ENCODE results near the gene ZNF276.

The ZNF276 gene

GRCh38 chr16:89729863-89730593 lies 8.7 kb downstream of the ZNF276 start:
- Histone ChIP-seq H4K8ac (ENCODE audit: low read depth, low read length) (no peak overlapping the region), H3K4me3 (ENCODE audit: low read length) (no peak overlapping the region), H2AK5ac (ENCODE audit: low read length) (no peak overlapping the region), H3K79me1 (ENCODE audit: low read length) (no peaks in the 10 kb centered on the region), H3K79me2 (ENCODE audit: control insufficient read depth, insufficient read depth, low read length) (no peaks in the 10 kb centered on the region), H3K56ac (ENCODE audit: low read length) (no peak overlapping the region), H2BK5ac (ENCODE audit: low read length) (no peak overlapping the region), H3K9ac (ENCODE audit: low read length) (no peak overlapping the region), H2BK15ac (replicated peaks; ENCODE audit: low read depth) (no peak overlapping the region), H3K27me3 (ENCODE audit: insufficient read depth, low read length, poor library complexity) (no peaks in the 10 kb centered on the region), H4K5ac (ENCODE audit: low read length) (no peak overlapping the region), H3K18ac (ENCODE audit: low read length) (no peak overlapping the region), H3K23ac (ENCODE audit: low read length) (no peak overlapping the region), H3K36me3 (ENCODE audit: control insufficient read depth, insufficient read depth, low read length) (peaks cover 2% of the 10 kb centered on the region), H3K4ac (ENCODE audit: low read depth, low read length) (no peak overlapping the region), H3K4me1 (ENCODE audit: control insufficient read depth, low read depth, low read length) (no peaks in the 10 kb centered on the region), H3K4me2 (ENCODE audit: low read length) (no peak overlapping the region), H2BK120ac (ENCODE audit: low read depth, low read length) (no peak overlapping the region), H3K27ac (ENCODE audit: low read depth, low read length) (no peak overlapping the region)
- DNase-seq: no peak
- no CpG with 5 or more reads among the region's 14 CpGs for WGBS (ENCODE audit: extremely low coverage, insufficient coverage, low lambda C conversion rate)

DNA sequence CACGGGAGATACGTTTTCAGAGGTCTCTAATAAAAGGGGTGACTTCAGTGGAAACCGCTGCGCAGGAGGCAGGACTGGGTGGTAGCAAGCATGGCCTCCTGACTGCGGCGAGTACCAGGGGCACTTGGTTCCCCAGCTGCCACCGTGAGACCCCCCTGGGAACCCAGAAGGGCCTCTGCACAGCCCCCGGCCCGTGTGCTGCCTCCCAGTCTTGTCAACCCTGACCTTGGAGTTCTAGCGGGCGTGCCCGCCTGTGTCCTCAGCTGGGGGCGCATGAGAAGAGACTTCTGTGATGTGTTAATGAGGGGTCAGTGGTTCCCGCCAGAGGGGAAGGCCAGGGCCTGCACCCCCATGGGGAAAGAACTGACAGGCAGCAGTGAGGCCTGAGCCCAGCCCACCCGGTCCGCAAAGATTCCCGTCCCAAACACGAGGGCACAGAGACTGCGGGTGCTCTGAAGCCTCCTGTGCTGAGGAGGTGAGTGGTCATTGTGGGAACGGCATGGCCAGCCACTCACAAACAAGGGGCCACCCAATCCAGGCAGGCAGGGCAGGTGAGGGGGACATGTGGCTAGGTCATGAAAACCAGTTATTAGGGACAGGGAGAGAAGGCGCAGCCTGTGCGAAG lies 9.4 kb downstream of the ZNF276 start:
- Histone ChIP-seq H3K4me3 (ENCODE audit: low read length) (no peak overlapping the region), H3K4me2 (ENCODE audit: low read length) (no peak overlapping the region), H3K9ac (ENCODE audit: low read length) (no peak overlapping the region), H3K27me3 (ENCODE audit: insufficient read depth, low read length, poor library complexity) (no peaks in the 10 kb centered on the region), H3K4ac (ENCODE audit: low read depth, low read length) (no peak overlapping the region), H3K56ac (ENCODE audit: low read length) (no peak overlapping the region), H2AK5ac (ENCODE audit: low read length) (no peak overlapping the region), H3K79me1 (ENCODE audit: low read length) (no peaks in the 10 kb centered on the region), H2BK15ac (replicated peaks; ENCODE audit: low read depth) (no peak overlapping the region), H2BK120ac (ENCODE audit: low read depth, low read length) (no peak overlapping the region), H2BK5ac (ENCODE audit: low read length) (no peak overlapping the region), H3K79me2 (ENCODE audit: control insufficient read depth, insufficient read depth, low read length) (no peaks in the 10 kb centered on the region), H3K4me1 (ENCODE audit: control insufficient read depth, low read depth, low read length) (no peaks in the 10 kb centered on the region), H4K5ac (ENCODE audit: low read length) (no peak overlapping the region), H4K8ac (ENCODE audit: low read depth, low read length) (no peak overlapping the region), H3K23ac (ENCODE audit: low read length) (no peak overlapping the region), H3K36me3 (ENCODE audit: control insufficient read depth, insufficient read depth, low read length) (peaks cover 2% of the 10 kb centered on the region), H3K18ac (ENCODE audit: low read length) (no peak overlapping the region), H3K27ac (ENCODE audit: low read depth, low read length) (no peak overlapping the region)
- no peak for DNase-seq
- WGBS (ENCODE audit: extremely low coverage, insufficient coverage, low lambda C conversion rate): no CpG with 5 or more reads among the region's 22 CpGs

DNA sequence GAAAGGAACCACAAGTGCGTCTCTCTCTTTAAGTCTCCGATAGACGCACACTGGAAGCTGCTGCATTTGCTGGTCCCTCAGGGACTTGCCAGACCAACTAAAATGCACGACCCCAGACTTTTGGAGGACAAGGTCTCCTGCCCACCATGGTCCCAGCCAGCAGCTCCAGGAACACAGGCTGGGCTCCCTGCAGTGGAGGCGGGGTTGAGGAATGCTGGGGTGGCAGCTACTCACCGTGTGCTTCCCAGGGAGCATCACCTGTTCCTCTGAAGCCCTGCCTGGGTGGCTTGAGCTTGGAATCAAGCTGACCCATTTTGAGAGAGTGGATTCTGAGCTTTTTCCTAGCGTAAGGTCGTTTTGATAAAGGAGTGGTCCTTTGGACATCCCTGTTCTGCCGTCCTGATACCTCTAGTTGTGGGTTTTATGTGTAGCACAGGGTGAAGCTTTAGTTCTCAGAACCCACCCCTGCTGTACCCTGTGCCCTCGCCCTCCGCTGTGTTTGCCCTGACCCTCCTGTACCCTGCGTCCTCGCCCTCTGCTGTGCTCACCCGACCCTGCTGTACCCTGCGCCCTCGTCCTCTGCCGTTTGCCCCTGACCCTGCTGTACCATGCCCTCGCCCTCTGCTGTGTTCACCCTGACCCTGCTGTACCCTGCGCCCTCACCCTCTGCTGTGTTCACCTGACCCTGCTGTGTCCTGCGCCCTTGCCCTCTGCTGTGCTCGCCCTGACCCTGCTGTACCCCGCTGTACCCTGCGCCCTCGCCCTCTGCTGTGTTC lies 11.0 kb downstream of the ZNF276 start:
- no CpG with 5 or more reads among the region's 24 CpGs for WGBS (ENCODE audit: extremely low coverage, insufficient coverage, low lambda C conversion rate)
- Histone ChIP-seq H3K56ac (ENCODE audit: low read length) (no peak overlapping the region), H2BK120ac (ENCODE audit: low read depth, low read length) (no peak overlapping the region), H3K79me2 (ENCODE audit: control insufficient read depth, insufficient read depth, low read length) (no peaks in the 10 kb centered on the region), H3K23ac (ENCODE audit: low read length) (no peak overlapping the region), H3K36me3 (ENCODE audit: control insufficient read depth, insufficient read depth, low read length) (peaks cover 6% of the 10 kb centered on the region), H3K27ac (ENCODE audit: low read depth, low read length) (no peak overlapping the region), H2BK15ac (replicated peaks; ENCODE audit: low read depth) (no peak overlapping the region), H3K9ac (ENCODE audit: low read length) (no peak overlapping the region), H2BK5ac (ENCODE audit: low read length) (no peak overlapping the region), H2AK5ac (ENCODE audit: low read length) (no peak overlapping the region), H3K18ac (ENCODE audit: low read length) (no peak overlapping the region), H4K8ac (ENCODE audit: low read depth, low read length) (no peak overlapping the region), H3K27me3 (ENCODE audit: insufficient read depth, low read length, poor library complexity) (no peaks in the 10 kb centered on the region), H3K4me1 (ENCODE audit: control insufficient read depth, low read depth, low read length) (no peaks in the 10 kb centered on the region), H3K4me3 (ENCODE audit: low read length) (no peak overlapping the region), H4K5ac (ENCODE audit: low read length) (no peak overlapping the region), H3K4me2 (ENCODE audit: low read length) (no peak overlapping the region), H3K4ac (ENCODE audit: low read depth, low read length) (no peak overlapping the region), H3K79me1 (ENCODE audit: low read length) (no peaks in the 10 kb centered on the region)
- no peak for DNase-seq

DNA sequence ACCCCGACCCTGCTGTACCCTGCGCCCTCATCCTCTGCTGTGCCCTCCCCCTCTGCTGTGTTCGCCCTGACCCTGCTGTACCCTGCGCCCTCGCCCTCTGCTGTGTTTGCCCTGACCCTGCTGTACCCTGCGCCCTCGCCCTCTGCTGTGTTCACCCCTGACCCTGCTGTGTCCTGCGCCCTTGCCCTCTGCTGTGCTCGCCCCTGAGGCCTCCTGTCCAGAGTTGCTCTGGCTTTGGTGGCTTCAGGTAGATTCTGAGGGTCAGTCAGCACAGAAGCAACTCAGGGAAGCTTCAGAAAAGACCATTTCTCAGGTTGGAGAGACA lies 11.5 kb downstream of the ZNF276 start:
- WGBS (ENCODE audit: extremely low coverage, insufficient coverage, low lambda C conversion rate): no CpG with 5 or more reads among the region's 9 CpGs
- no peak overlapping the region for H3K4me2 ChIP-seq (ENCODE audit: low read length)
- no peaks in the 10 kb centered on the region for H3K4me1 ChIP-seq (ENCODE audit: control insufficient read depth, low read depth, low read length)
- H3K27ac ChIP-seq (ENCODE audit: low read depth, low read length): no peak overlapping the region
- H3K4ac ChIP-seq (ENCODE audit: low read depth, low read length): no peak overlapping the region
- no peak overlapping the region for H3K23ac ChIP-seq (ENCODE audit: low read length)
- no peak overlapping the region for H3K4me3 ChIP-seq (ENCODE audit: low read length)
- no peak overlapping the region for H2BK120ac ChIP-seq (ENCODE audit: low read depth, low read length)
- H3K79me2 ChIP-seq (ENCODE audit: control insufficient read depth, insufficient read depth, low read length): no peaks in the 10 kb centered on the region
- H2AK5ac ChIP-seq (ENCODE audit: low read length): no peak overlapping the region
- no peak overlapping the region for H4K8ac ChIP-seq (ENCODE audit: low read depth, low read length)
- H3K79me1 ChIP-seq (ENCODE audit: low read length): no peaks in the 10 kb centered on the region
- no peak overlapping the region for H2BK5ac ChIP-seq (ENCODE audit: low read length)
- H3K18ac ChIP-seq (ENCODE audit: low read length): no peak overlapping the region
- no peak overlapping the region for H4K5ac ChIP-seq (ENCODE audit: low read length)
- no peak for DNase-seq
- H3K56ac ChIP-seq (ENCODE audit: low read length): no peak overlapping the region
- no peak overlapping the region for H2BK15ac ChIP-seq (replicated peaks; ENCODE audit: low read depth)
- peaks cover 11% of the 10 kb centered on the region for H3K36me3 ChIP-seq (ENCODE audit: control insufficient read depth, insufficient read depth, low read length)
- H3K27me3 ChIP-seq (ENCODE audit: insufficient read depth, low read length, poor library complexity): no peaks in the 10 kb centered on the region
- H3K9ac ChIP-seq (ENCODE audit: low read length): no peak overlapping the region

DNA sequence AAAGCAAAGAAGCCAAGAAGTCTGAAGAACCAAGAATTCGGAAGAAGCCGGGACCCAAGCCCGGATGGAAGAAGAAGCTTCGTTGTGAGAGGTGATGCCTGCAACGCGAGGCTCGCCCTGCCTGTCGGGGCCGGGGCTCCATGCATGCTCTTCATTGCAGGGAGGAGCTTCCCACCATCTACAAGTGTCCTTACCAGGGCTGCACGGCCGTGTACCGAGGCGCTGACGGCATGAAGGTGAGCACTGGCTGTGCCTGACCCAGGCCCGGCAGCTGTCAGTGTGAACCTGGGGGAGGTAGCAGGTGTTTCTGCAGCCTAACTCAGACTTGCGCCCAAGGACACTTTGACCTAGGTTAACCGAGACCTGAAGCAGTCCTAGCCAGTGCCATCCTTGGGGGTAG lies 12.0 kb downstream of the ZNF276 start:
- Histone ChIP-seq H4K8ac (ENCODE audit: low read depth, low read length) (no peak overlapping the region), H3K79me2 (ENCODE audit: control insufficient read depth, insufficient read depth, low read length) (no peaks in the 10 kb centered on the region), H3K4me3 (ENCODE audit: low read length) (no peak overlapping the region), H3K9ac (ENCODE audit: low read length) (no peak overlapping the region), H4K5ac (ENCODE audit: low read length) (no peak overlapping the region), H3K4ac (ENCODE audit: low read depth, low read length) (no peak overlapping the region), H3K27me3 (ENCODE audit: insufficient read depth, low read length, poor library complexity) (no peaks in the 10 kb centered on the region), H3K56ac (ENCODE audit: low read length) (no peak overlapping the region), H2BK120ac (ENCODE audit: low read depth, low read length) (no peak overlapping the region), H3K4me2 (ENCODE audit: low read length) (no peak overlapping the region), H3K23ac (ENCODE audit: low read length) (no peak overlapping the region), H3K36me3 (ENCODE audit: control insufficient read depth, insufficient read depth, low read length) (peaks cover 15% of the 10 kb centered on the region), H3K4me1 (ENCODE audit: control insufficient read depth, low read depth, low read length) (no peaks in the 10 kb centered on the region), H2BK5ac (ENCODE audit: low read length) (no peak overlapping the region), H3K27ac (ENCODE audit: low read depth, low read length) (no peak overlapping the region), H2AK5ac (ENCODE audit: low read length) (no peak overlapping the region), H2BK15ac (replicated peaks; ENCODE audit: low read depth) (no peak overlapping the region), H3K18ac (ENCODE audit: low read length) (no peak overlapping the region), H3K79me1 (ENCODE audit: low read length) (no peaks in the 10 kb centered on the region)
- WGBS (ENCODE audit: extremely low coverage, insufficient coverage, low lambda C conversion rate): no CpG with 5 or more reads among the region's 17 CpGs
- DNase-seq: no peak

Measured in mesendoderm (in vitro differentiated cells).